Neural progenitor cell (in vitro differentiated cells): Measurements from ENCODE around the gene CYB561D1.

Source experiments
- CTCF ChIP-seq: fragments of 200-600 bp; sonication (generic); IDR thresholded peaks from 2 replicates; pipeline ENCODE4 v1.5.1; 2017; ENCODE audit warnings: antibody characterized with exemption, mild to moderate bottlenecking
- EZH2 ChIP-seq: fragments of 200-600 bp; sonication (generic); IDR thresholded peaks from 2 replicates; pipeline ENCODE4 v1.6.1; 2017; ENCODE audit warnings: antibody characterized with exemption, mild to moderate bottlenecking, moderate library complexity

- TF ChIP-seq CTCF: no peak
- no peak for TF ChIP-seq EZH2
These were observed 43.7 kb downstream of the CYB561D1 start for GRCh38 chr1:109537450-109538178.
